ENCODE measurements around the gene BCO1. TPM values are rescaled to one million over a fixed set of nuclear protein-coding genes. Genes with fewer than 3 reads are reported as not detected.

Gene BCO1
- total RNA-seq, 2 donors from 2014 or later: 0.42 to 0.62 TPM

DNA sequence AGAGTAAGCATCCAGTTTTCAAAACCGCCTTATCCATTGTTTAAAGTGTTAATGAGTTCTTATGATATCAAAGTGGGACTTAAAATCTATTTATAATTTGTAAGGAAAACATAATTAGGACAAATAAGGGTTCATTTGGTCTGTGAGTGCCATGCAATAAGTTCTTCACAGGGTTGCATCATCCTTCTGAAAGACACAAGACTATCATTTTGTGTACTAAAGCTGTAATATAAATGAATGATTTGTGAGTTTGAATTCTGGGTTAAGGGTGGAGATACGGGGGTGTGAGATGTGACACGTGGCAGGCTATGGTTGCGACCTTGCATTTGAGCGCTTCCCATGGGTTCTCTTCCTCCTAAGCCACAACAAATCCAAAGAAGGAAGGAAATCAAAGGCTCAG lies 83.0 kb downstream of the BCO1 start:
- WGBS, 2 experiments (ENCODE audit: insufficient coverage in 1 of 2, insufficient read length in 1 of 2): 92% methylated on average over 5 of the region's 5 CpGs; no CpG with 5 or more reads in 1 of the 2 experiments
- DNase-seq: no peak
- Histone ChIP-seq H3K27ac (ENCODE audit: low read depth, low read length) (no peak overlapping the region), H3K4me3 (ENCODE audit: low read length) (no peak overlapping the region), H3K36me3 (ENCODE audit: control insufficient read depth, insufficient read depth, low read length) (no peaks in the 10 kb centered on the region), H3K9me3 (ENCODE audit: control insufficient read depth, low read length) (no peaks in the 10 kb centered on the region), H3K27me3 (ENCODE audit: control insufficient read depth, insufficient read depth, low read length, poor library complexity, severe bottlenecking) (no peaks in the 10 kb centered on the region), H3K4me1 (ENCODE audit: control insufficient read depth, insufficient read depth, low read length) (peaks cover 4% of the 10 kb centered on the region), H3K9ac (ENCODE audit: extremely low read depth, low read length, poor library complexity, severe bottlenecking) (no peak overlapping the region)
- peaks cover 17% of the 10 kb centered on the region for H3K4me1 Mint-ChIP-seq
- no peaks in the 10 kb centered on the region for H3K27me3 Mint-ChIP-seq (ENCODE audit: insufficient read depth)
- H3K4me3 Mint-ChIP-seq: no peak overlapping the region
- H3K36me3 Mint-ChIP-seq (ENCODE audit: low read depth): peaks cover 9% of the 10 kb centered on the region
- H3K9me3 Mint-ChIP-seq: no peaks in the 10 kb centered on the region
- H3K27ac Mint-ChIP-seq: no peak overlapping the region
- no peak for TF ChIP-seq CTCF (conservative IDR thresholded peaks at IDR 0.05)

DNA sequence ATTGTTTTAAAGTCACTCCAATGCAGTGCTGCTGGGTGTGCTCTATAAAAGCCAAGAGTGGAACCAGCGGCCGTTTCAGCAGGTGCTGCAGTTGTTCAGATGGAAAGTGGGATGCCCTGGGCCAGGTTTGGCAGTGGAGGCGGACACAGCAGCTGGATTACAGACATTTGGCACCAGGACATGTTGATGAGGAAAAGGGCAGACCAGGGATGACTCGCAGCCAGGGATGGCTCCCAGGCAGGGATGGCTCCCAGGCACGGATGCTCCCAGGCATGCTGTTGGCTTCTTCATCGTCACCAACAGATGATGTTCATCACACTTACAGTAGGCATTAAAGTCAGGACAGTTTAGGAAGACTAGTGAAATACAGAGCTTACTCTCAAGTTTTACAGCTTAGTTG lies 86.3 kb downstream of the BCO1 start:
- Histone ChIP-seq H3K4me1 (ENCODE audit: control insufficient read depth, insufficient read depth, low read length) (peaks cover 4% of the 10 kb centered on the region), H3K27ac (ENCODE audit: low read depth, low read length) (no peak overlapping the region), H3K36me3 (ENCODE audit: control insufficient read depth, insufficient read depth, low read length) (no peaks in the 10 kb centered on the region), H3K27me3 (ENCODE audit: control insufficient read depth, insufficient read depth, low read length, poor library complexity, severe bottlenecking) (no peaks in the 10 kb centered on the region), H3K9me3 (ENCODE audit: control insufficient read depth, low read length) (no peaks in the 10 kb centered on the region), H3K4me3 (ENCODE audit: low read length) (no peak overlapping the region), H3K9ac (ENCODE audit: extremely low read depth, low read length, poor library complexity, severe bottlenecking) (no peak overlapping the region)
- peaks cover 12% of the 10 kb centered on the region for H3K36me3 Mint-ChIP-seq (ENCODE audit: low read depth)
- no peak overlapping the region for H3K4me3 Mint-ChIP-seq
- 95 to 98% methylated on average over 5 to 6 of the region's 6 CpGs for WGBS, 2 experiments (ENCODE audit: insufficient coverage in 1 of 2, insufficient read length in 1 of 2)
- H3K9me3 Mint-ChIP-seq: no peaks in the 10 kb centered on the region
- no peaks in the 10 kb centered on the region for H3K27me3 Mint-ChIP-seq (ENCODE audit: insufficient read depth)
- peaks cover 14% of the 10 kb centered on the region for H3K4me1 Mint-ChIP-seq
- H3K27ac Mint-ChIP-seq: no peak overlapping the region
- TF ChIP-seq CTCF (conservative IDR thresholded peaks at IDR 0.05): no peak
- no peak for DNase-seq

- Histone ChIP-seq H3K27me3 (ENCODE audit: control insufficient read depth, insufficient read depth, low read length, poor library complexity, severe bottlenecking) (no peaks in the 10 kb centered on the region), H3K9ac (ENCODE audit: extremely low read depth, low read length, poor library complexity, severe bottlenecking) (no peak overlapping the region), H3K4me3 (ENCODE audit: low read length) (no peak overlapping the region), H3K27ac (ENCODE audit: low read depth, low read length) (no peak overlapping the region), H3K9me3 (ENCODE audit: control insufficient read depth, low read length) (no peaks in the 10 kb centered on the region), H3K4me1 (ENCODE audit: control insufficient read depth, insufficient read depth, low read length) (peaks cover 4% of the 10 kb centered on the region), H3K36me3 (ENCODE audit: control insufficient read depth, insufficient read depth, low read length) (no peaks in the 10 kb centered on the region)
- peaks cover 14% of the 10 kb centered on the region for H3K36me3 Mint-ChIP-seq (ENCODE audit: low read depth)
- no peaks in the 10 kb centered on the region for H3K27me3 Mint-ChIP-seq (ENCODE audit: insufficient read depth)
- WGBS, 2 experiments (ENCODE audit: insufficient coverage in 1 of 2, insufficient read length in 1 of 2): 89% methylated on average over 5 of the region's 5 CpGs
- peaks cover 14% of the 10 kb centered on the region for H3K4me1 Mint-ChIP-seq
- TF ChIP-seq CTCF (conservative IDR thresholded peaks at IDR 0.05): no peak
- H3K4me3 Mint-ChIP-seq: no peak overlapping the region
- H3K9me3 Mint-ChIP-seq: no peaks in the 10 kb centered on the region
- no peak for DNase-seq
- H3K27ac Mint-ChIP-seq: no peak overlapping the region
Observed at GRCh38 chr16:81327011-81327410, 88.5 kb downstream of the BCO1 start.

Measured in endodermal cell (in vitro differentiated cells).